HG02840 (cell line): ENCODE data around the gene ANKRD36.
"Not testable (repeated sequence)": the region's sequence is repeated elsewhere in the genome, so short reads cannot be mapped to it uniquely, and the experiment has no call there.

Experiments used
- ATAC-seq: cut with Tn5 transposase; IDR thresholded peaks from one replicate; pipeline ENCODE4 v1.9.1; 2021; ENCODE audit warnings: mild to moderate bottlenecking, moderate library complexity, moderate number of reproducible peaks; ENCODE audit not compliant: unreplicated experiment, low FRiP score

ANKRD36 gene

GRCh38 chr2:97268075-97268591 is 155.2 kb downstream of the ANKRD36 start:
- not testable (repeated sequence) for ATAC-seq

GRCh38 chr2:97276232-97276798 is 163.4 kb downstream of the ANKRD36 start:
- ATAC-seq, result not testable (repeated sequence)

- not testable (repeated sequence) for ATAC-seq
These were observed 172.2 kb downstream of the ANKRD36 start for GRCh38 chr2:97285187-97285586.

- not testable (repeated sequence) for ATAC-seq
These were observed 180.7 kb downstream of the ANKRD36 start for GRCh38 chr2:97293687-97294086.
